ENCODE data around the gene CHTF8.

GRCh38 chr16:69072640-69072974, 59.8 kb downstream of the CHTF8 start:
- TF ChIP-seq ZNF768 (tag by site-specific recombination; IDR thresholded peaks at IDR 0.05) (no peak), HOXA7 (CRISPR knock-in tag; IDR thresholded peaks at IDR 0.05; ENCODE audit: borderline replicate concordance) (no peak)

Data from HEK293 (cell line).